ENCODE data around the gene DTX1.

The DTX1 gene

DNA sequence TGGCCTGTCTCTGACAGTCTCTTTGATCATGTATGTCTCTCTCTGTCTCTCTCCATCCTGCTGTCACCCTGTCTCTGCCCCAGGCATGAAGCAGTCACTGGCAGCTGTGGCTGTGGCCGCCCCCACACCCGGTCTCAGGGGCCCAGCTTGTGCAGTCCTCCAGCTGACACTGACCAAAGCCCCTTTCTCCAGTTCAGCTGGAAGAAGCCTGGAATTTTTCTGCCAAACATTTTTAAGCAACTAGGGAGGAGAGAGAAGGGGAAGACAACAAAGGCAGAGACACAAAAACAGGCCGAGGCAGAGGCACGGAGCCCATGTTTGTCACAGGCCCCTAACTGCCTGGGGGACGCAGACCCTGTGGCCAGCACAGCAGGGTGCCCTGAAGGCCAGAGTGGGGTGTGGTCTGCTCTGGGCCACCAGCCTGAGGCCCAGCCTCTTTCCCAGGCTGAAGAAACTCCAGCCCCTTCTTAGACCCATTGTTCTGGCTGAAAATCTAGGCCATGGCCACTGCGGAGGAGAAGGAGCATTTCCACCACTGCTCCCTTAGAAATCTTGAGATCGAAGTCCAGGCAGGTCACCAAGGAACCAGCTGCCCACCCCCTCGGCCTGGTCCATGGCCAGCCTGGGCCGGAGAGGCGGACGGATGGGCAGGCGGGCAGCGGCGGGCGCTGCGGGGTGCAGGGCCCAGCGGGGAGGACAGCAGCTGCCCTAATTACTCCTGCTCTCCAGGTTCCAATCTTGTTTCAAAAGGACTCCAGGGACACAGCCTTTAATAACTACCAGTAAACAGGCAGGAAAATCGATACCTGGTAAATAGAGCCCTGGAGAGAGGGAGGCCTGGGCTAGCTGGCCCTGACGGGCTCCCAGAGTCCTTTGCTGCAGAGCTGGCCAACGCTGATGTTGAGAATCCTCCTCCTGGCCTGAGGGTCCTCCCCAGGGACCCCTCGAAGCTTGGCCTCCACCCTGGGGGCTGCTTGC, 14.9 kb downstream of the DTX1 start:
- DNase-seq: peak in 1 of 2 experiments; percentile 7

DNA sequence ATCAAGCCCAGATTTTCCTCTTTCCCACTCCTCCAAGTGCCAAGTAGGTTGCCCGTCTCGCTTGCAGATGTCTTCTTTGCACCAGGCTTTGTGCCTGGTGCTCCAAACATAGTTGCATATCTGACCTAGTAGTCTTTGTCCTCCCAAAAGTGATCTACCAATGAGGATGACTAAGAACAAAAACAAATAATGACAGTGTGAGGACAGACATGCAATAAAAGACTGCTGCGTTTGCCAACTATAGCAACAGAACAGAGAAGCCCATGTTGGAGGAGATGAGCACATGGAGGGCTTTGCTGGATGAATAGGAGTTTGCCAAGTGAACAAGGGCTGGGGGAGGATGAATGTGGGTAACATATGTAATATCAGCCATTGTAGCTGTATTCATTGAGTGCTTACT, 15.6 kb downstream of the DTX1 start:
- no peak for DNase-seq

DNA sequence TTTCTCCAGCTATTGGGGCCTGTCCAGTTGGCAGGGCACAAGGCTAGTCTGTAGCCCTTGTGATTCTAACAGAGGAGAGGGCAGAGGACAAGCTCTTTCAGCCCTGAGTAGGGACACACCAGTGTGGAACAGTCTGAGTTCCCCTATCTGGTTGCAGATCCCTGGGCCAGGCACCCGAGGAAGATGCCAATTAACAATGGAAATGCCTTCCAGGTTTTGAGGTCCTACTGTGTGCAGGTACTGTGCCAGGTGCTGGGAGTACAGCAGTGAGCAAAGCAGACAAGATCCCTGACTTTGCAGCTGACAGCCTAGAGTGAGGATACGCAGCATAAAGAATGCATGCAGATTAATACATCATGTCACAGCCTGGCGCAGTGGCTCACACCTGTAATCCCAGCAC, 17.1 kb downstream of the DTX1 start:
- DNase-seq: no peak

DNA sequence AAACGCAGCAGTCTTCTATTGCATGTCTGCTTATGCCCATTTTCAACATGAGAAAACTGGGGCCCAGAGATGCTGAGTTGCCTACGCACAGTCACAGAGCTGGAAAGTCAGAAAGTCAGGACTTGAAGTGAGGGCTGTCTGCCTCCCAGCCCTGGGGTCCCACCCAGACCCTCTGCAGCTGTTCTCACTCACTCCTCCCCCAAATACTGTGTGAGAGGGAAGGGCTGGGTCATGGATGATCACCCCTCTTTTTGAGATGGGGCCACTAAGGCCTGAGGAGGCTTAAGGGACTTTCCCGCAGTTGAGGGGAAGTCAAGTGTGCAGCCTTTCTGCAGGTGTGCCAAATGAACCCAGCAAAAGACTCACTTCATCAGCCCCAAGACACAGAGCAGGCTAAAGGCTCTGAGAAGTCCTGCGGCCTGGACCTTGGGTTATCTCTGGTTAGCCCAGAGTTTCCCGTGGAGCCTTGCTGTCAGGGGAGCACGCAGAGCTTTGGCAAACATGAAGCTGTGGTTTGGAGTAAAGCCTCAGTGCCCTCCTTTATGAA, 18.7 kb downstream of the DTX1 start:
- DNase-seq: no peak

DNA sequence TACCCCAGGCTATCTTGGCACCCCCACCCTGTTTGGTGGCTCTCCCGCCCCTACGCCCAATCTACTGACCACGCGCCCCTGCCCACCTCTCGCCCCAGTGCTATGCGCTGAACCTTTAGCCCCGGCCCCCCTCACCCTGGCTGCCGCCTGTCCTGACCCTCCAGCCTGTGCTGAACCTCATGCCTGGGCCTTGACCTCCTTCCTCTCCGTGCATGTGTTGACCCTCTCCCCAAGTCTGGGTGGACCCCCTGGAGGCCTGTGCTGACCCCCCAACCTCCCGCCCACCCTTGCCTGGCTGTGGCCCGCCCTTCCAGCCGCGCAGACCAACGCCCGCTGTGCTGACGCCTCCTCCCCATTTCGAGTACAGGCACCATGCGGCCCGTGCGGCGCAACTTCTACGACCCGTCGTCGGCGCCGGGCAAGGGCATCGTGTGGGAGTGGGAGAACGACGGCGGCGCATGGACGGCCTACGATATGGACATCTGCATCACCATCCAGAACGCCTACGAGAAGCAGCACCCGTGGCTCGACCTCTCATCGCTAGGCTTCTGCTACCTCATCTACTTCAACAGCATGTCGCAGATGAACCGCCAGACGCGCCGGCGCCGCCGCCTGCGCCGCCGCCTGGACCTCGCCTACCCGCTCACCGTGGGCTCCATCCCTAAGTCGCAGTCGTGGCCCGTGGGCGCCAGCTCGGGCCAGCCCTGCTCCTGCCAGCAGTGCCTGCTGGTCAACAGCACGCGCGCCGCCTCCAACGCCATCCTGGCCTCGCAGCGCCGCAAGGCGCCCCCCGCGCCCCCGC, 20.7 kb downstream of the DTX1 start:
- no peak for DNase-seq

DNA sequence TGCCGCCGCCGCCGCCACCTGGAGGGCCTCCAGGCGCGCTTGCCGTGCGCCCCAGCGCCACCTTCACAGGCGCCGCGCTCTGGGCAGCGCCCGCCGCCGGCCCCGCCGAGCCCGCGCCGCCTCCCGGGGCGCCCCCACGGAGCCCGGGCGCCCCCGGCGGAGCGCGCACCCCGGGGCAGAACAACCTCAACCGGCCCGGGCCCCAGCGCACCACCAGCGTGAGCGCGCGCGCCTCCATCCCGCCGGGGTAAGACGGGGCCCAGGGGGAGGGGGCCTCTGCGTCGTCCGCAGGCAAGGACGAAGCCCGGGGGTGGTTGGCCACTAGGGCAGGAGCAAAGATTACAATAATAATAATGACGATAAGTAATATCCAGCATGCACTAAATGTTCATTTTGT, 21.3 kb downstream of the DTX1 start:
- no peak for DNase-seq

DNA sequence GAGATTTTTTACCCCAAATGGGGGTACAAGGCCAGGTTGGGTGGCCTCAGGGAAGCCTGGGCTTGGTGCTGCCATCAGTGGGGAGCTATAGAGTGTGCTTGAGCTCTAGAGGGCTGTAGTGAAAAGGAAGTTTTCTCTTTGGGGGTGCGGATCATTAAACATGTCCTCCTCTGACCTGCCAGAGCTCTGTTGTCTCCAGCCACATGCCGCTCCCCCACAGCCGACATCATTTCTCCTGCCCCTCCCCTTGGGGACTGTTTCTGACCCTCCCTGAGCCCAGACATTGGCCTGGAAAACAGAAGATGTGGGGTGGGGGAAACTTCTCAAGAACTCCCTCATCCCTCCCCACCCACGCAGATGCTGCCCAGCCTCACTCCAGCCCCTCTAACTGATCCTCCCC, 25.3 kb downstream of the DTX1 start:
- no peak for DNase-seq

DNA sequence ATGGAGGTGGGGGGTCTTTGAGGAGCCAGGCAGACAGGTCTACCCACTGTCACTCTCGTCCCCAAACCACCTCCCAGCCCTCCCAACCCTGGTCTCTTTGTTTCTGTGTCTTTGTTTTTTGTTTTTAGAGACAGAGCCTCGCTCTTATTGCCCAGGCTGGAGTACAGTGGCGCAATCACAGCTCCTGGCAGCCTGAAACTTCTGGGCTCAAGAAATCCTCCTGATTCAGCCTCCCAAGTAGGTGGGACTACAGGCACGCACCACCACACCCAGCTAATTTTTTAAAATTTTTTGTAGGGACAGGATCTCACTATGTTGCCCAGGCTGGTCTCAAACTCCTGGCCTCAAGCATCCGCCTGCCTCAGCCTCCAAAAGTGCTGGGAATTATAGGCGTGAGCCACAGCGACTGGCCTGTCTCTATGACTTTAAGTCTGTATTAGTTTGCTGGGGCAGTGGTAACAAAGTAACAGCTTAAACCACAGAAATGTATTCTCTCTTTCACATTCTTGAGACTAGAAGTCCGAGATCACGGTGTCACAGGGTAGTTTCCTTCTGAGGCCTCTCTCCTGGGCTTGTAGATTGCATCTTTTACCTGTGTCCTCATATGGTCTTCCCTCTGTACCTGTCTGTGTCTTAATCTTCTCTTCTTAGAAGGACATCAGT, 26.1 kb downstream of the DTX1 start:
- no peak for DNase-seq

DNA sequence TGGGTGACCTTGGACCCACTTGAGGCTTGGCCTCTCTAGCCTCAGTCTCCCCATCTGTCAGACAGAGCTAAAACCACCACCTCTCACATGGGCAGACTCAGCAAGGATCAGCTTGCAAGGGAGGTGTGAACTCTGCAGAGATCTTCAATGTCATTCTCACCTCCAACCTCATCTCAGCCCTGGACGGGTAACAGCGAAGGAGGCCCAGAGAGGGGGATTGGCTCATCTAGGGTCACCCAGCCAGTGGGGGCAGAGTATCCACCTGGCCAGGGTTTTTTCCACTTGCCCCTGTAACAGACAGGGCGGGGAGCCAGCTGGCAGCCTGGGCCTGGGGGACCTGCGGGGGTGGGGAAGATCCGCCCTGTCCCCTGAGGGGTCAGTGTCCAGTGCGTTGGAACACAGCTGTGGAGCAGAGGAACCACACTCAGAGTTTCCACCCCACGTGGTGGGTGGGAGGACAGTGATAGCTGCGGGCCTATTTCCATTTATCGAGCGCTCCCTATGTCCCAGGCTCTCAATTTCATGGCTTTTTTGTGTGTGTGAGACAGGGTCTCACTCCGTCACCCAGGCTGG, 27.4 kb downstream of the DTX1 start:
- no peak for DNase-seq

DNA sequence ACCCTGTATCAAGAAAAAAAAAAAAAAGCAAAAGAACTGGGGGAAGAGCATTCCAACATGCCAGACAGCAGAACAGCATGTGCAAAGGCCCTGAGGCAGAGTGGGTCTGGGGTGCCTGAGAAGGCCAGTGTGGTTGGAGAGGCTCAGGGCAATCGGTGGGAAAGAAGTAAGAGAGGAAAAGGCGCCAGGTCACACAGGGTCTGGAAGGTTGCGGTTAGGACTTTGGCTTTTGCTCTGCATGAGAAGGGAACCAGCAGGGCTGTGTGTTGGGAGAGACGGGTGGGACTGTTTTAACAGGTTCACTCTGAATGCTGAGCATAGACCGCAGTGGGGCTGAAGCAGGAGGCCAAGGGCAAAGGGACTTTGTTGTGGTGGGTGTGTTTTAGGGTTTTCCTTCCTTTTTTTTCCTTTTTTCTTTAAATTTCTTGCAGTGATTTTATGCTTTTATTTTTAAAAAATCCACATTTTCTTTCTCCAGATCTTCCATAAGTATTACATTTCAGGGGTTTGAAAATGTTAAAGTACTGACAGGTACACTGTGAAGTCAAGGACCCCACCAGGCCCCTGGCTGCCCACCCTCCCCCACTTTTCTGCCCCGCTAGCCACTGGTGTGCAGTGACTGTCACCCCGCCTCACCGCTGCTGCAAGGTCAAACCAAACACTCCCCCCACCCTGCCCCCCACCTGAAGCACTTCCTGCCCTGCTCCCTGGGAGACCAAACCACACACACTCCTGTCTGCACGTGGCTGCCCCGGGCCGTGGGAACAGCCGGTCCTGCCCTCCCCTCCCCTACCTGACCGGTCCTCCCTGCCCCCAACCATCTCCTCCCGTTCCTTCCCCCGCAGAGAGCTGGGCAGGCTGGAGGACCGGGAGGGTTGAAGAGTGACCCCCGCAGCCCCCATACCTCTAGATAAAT, 30.0 kb downstream of the DTX1 start:
- no peak for DNase-seq

DNA sequence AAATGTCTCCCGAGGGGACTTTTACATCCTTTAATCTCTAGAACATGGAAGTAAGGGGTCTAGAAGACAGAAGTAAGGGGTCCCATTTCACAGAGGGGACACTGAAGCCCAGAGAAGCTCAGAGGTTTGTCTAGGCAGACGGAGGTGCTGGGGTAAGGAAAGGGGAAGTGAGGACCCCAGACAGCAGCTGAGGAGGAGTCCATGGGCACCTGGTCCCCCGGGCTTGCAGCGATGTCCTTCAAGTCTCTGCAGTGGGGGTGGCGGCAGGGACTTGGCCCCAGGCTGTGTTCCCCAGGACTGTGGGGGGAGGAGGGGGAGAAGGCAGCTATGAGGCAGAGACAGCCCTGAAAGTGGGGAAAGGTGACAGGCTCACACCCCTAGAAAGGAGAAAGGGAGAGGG, 30.7 kb downstream of the DTX1 start:
- DNase-seq: no peak

DNA sequence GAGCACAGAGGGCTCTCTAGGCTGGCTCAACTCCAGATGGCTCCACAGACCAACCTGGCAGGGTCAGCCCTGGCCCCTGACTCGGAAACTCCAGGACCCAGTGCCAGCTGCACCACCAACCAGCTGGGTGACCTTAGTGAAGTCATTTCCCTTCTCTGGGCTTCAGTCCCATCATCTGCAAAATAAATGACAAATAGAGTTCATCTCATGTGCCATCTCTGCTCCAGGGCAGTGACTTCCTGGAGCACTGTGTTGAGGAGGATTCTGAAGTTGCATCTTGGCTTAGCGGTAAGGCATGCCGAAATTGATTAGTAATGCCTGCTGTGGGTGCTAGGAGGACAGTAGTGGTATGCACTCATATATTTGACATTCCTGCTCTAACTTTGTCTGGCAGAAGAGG, 31.5 kb downstream of the DTX1 start:
- DNase-seq: no peak

DNA sequence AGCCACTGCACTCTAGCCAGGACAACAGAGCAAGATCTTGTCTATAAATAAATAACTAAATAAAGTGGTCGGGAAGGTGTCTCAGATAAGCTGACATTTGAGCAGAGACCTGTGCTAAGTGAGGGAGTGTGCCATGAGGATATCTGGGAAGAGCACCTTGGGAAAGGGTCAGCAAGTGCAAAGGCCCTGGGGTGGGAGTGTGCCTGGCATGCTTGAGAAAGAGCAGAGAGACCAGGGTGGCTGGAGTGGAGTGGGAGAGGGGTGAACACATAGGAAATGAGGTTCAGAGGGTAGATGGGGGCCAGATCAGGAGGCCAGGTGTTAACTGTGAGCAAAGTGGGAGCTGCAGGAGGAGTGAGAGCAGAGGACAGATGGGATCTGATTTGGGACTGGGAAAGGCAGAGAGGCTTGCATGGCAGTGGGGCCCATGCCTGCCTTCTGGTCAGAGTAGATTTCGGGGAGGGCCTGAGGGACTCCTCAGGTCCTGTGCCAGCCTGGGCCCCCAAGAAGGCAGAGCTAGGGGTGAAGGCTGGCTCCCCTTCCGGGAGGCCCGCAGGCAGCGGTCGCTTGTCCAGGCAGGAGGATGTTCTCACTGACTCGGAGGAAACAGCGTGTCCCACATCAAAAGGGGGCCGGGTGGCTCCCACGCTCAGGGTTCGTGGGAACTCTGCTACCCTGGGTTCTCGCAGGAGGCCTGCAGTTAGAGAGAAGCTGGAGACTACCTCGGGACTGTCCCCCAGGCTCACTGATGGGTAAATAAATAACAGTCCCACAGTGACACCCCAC, 32.6 kb downstream of the DTX1 start:
- DNase-seq: no peak

DNA sequence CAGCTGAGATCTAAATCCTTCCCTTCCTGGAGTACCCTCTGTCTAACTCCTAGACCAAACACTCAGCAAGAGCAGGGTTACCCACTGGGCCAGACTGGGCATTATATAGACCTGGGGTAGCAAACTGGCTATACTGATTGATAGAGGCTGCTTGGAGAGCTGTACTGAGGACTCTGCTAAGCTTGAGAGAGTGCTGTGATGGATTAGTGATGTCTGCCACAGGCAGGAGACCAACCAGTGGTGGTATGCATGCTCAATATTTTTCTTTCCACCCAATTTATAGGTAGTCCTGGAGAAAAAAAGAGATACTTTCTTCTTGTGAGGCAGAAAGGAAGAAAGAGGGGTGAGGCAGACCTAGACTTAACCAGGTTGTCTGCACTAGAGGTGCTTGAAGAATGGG, 33.3 kb downstream of the DTX1 start:
- DNase-seq: no peak

DNA sequence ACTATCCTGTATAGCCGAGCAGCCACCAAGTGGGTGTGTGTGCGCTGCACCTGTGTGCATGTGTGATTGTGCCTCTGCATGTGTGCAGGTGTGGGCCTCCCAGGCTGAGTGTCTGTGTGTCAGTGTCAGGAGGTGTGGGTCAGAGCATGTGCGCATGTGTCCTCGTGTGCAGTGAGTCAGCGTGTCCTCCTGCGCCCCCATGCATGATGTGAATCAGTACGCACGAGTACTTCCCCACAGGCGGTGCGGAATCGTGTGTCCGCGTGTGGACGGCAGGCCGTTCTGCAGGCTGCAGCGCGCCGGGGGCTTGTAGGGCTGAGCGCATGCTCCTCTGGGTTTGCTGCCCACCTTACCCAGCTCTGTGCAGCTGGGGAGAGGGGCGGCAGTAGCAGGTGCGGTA, 34.2 kb downstream of the DTX1 start:
- no peak for DNase-seq

DNA sequence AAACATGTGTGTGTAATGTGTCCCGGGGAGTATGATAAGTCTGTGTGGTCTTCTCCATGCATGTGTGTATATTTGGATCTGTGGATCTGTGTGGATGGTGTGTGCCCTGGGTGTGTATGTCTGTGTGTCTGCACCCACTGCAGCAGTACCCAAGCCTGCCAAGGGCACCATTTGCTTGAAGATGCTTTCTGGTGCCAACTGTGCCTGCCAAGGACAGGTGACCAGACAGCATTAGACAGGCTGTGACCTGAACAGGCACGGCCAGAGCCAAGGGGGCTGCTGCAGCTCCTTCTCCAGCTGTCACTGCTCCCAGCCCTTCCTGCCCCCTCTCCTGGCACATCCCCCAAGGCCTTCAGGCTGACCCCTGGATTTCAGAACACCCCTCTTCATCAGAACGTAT, 35.0 kb downstream of the DTX1 start:
- no peak for DNase-seq

DNA sequence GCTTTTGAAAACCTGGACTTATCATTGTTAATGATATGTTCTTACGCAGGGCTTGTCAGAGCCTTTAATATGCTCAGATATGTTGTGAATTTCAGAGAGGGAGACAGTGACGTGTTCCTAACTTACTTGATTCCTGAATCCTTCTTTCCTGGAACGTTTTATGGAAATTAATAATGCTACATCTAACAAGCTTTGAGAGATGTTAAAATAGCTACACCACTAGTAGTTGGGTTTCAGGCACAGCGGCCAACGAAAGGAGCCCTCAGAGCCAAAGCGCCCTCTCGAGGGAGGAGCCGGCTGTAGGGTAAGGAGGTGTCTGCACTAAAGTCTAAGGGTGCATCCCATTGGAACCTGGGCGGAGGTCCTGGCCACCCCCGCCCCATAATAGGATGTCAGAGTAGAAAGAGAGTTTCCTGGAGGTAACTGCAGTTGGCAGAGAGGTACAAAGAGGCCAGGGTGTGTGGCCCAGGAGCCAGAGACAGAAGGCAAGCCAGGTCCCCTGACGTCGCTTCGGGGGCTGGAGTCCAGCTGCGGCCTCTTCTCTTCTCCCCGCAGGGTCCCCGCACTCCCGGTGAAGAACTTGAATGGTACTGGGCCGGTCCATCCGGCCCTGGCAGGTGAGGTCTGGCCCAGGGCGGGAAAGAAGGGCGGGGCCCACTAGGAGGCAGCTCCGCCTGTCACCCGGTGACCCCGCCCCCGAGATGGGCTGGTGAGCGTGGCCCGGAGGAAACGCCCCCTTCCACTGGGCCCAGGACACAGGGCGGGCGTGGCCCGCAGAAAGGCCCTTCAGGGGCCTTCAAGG, 36.3 kb downstream of the DTX1 start:
- DNase-seq: no peak

DNA sequence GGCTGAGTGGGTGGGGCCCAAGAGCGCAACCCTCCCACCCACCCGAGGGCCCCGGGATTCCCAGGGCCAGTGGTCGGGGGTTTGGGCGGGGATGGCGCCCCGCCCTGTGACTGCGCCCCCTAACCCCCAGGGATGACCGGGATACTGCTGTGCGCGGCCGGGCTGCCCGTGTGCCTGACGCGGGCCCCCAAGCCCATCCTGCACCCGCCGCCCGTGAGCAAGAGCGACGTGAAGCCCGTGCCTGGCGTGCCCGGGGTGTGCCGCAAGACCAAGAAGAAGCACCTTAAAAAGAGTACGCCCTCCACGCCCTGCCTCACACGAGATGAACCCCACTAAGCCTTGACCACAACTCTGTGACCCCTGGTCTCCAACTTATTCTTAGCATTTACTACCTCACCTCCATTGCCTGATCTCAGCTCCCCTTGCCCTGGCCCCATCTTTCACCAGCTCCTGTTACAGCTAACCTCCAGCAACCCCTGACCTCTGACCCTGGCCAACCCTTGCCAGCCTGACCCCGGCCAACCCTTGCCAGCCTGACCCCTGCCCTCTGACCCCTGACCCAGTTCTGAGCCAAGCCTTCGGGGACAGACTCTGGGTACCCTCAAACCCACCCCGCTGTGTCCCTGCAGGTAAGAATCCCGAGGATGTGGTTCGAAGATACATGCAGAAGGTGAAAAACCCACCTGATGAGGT, 37.0 kb downstream of the DTX1 start:
- no peak for DNase-seq

DNA sequence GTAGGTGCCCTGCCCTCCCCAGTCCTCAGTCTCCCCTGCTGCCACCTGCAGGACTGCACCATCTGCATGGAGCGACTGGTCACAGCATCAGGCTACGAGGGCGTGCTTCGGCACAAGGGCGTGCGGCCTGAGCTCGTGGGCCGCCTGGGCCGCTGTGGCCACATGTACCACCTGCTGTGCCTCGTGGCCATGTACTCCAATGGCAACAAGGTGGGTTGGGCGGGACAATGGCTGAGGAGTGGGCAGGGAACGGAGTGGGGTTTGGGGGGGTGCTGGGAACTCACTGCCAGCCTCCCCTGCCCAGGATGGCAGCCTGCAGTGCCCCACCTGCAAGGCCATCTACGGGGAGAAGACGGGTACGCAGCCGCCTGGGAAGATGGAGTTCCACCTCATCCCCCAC, 38.2 kb downstream of the DTX1 start:
- no peak for DNase-seq

Data from NCI-H524 (cell line).